ENCODE measurements around the gene TOP2B.

DNA sequence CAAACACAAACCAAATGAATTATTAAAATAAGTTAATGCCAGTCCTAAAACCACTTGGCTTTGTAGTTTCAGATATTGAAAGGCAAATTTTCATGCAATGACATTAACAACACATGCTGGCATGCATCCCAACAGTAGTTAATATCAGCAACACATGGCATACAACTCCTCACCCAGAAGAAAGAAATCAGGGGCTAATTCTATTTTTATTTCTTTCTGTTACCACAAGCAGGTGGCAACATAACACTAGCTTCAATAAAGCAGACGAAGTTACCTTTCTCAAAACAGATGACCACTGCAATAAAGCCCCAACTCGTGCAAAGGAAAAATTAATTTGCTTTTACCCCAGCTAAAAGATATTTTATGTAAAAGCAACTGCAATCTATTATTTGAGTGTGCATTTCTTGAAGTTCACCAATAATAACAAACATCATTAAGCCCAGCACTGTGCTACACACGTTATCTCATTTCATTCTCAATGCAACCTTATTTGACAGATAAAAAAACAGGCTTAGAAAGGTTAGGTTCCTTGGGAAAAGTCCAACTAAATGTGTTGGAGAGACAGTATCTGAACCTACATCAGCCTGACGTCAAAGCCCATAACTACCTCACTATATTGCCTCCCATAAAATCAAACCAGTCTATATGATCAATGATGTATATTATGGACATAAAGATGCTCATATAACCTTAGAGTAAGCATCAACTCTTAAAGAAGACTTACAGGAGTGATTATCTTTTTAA is 2.8 kb downstream of the TOP2B start:
- TF ChIP-seq EZH2 (IDR thresholded peaks at IDR 0.05; ENCODE audit: low read length, missing control alignments) (no peak), CTCF (conservative IDR thresholded peaks at IDR 0.05 in 1 of 2, IDR thresholded peaks at IDR 0.05 in 1 of 2; ENCODE audit: low read depth in 1 of 2, low read length in 2 of 2) (no peak)
